Activated naive CD4-positive, alpha-beta T cell treated with anti-CD3 and anti-CD28 coated beads, Interleukin-2, amount 50 U/mL, for 16 hours (primary cell): Measurements from ENCODE around the gene BPIFB4.

Experiments
- DNase-seq: peaks from one replicate; pipeline ENCODE4 v3.0.0-alpha.2; 2020

Gene BPIFB4

DNA sequence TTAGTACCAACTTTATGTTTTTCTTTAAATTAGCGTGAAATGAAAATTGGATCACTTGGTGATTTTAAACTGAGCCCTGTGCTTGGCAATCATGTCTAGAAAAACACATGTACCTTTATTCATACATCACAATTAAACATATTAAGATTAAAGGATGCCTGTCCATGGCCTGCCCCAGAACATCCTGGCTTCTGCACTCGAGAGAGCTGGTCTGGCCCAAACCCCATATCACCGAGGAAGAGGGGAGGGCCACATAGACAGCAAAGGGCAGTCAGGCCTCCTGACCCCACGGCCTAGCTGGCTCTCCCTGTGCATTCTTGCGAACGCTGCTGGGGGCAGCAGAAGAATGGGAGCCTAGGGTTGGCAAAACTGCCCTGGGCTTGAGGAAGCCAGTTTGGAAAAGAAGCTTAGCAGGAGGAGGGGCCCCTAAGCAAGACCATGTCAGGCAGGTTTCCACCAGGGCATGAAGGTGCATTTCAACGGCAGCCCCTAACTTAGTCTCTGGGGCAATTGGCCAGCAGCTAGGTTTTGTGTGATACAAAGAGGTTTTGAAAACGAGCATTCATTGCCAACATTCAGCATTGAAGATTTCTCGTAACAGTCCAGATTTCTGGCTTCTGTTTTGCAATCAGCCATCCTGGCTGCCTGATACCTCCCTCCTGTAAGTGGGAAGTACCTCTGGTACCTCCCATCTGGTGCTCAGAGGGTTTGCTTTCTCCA is 17.2 kb upstream of the BPIFB4 start:
- DNase-seq, result no peak

DNA sequence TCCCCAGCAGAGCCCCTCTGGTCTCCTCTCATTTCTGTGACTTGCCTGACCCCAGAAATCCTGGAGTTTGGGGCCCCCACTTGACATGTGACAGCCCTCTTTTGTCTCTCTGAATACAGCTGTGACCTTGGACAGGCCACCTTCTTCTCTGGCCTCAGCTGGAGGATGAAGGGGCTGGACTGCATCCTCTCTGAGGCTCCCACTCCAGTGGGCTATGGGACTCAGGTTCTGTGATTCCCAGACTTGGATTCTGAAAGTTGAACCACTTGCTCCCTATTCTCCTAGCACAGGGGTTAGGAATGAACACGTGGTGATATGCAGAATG is 16.7 kb upstream of the BPIFB4 start:
- no peak for DNase-seq

- no peak for DNase-seq
Measured at GRCh38 chr20:33063271-33063670, 16.2 kb upstream of the BPIFB4 start.

DNA sequence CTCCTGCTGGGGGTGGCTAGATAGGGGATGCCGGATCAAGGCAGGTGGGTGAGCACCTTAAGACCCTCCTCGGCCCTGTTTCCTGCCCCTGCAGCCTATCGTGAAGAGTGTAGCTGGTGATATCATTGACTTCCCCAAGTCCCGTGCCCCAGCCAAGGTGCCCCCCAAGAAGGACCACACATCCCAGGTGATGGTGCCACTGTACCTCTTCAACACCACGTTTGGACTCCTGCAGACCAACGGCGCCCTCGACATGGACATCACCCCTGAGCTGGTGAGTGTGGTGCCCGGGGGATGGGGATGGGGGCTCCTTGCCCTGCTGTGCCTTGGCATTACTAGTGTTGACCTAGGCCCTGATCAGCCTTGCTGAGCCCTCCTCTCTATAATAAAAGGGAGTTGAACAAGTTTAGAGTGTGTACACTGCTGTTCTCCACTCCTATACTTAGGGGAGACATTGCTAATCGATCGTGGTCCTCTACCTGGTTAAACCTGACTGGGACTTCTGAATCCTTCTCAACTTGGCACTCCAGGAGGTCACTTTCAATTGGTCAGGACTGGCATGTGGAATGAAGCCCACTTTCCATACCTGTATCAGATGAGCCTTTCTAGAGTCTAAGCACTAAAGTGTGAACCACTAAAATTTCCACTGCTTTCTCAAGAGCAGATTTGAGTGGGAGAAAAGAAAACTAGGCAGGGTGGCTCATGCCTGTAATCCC is 14.7 kb upstream of the BPIFB4 start:
- DNase-seq, result no peak

DNA sequence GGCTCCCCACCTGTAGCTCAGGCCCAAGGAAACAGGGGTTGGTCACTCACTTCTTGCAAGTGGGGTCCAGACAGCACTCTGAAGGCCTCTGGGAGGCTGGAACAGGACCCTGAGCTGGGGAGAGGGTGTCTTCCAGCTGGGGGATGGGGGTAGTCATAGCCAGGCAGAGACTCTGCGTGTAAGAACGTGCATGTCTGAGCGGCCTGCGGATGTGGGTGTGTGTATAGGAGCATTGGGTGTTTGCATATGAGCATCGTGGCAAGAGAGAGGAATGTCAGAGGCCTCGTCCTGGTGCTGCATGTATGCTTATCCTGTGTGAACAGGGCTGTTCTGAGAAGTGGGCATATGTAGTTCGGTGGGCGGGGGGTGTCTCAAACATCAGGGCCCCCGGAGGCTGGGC is 13.7 kb upstream of the BPIFB4 start:
- no peak for DNase-seq

- DNase-seq, result no peak
Measured at GRCh38 chr20:33067806-33068205, 11.6 kb upstream of the BPIFB4 start.

- no peak for DNase-seq
Measured at GRCh38 chr20:33068251-33068939, 11.0 kb upstream of the BPIFB4 start.

DNA sequence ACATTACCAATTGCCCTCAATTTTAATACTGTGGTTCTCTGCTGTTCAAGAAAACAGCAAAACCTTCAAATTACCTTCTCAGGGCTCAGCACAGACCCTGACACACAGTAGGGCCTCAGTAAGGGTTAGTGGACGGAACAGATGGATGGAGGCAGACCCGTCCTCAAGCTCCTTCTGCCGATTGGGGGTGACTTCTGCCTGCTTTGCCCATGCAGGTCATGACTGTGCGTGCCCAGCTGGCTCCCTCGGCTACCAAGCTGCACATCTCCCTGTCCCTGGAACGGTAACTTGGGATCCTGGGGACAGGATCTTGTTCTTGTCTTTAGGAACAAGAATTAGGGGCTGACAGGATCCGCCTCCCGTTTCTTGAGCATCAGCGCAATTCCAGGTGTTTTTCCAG is 9.8 kb upstream of the BPIFB4 start:
- no peak for DNase-seq

DNA sequence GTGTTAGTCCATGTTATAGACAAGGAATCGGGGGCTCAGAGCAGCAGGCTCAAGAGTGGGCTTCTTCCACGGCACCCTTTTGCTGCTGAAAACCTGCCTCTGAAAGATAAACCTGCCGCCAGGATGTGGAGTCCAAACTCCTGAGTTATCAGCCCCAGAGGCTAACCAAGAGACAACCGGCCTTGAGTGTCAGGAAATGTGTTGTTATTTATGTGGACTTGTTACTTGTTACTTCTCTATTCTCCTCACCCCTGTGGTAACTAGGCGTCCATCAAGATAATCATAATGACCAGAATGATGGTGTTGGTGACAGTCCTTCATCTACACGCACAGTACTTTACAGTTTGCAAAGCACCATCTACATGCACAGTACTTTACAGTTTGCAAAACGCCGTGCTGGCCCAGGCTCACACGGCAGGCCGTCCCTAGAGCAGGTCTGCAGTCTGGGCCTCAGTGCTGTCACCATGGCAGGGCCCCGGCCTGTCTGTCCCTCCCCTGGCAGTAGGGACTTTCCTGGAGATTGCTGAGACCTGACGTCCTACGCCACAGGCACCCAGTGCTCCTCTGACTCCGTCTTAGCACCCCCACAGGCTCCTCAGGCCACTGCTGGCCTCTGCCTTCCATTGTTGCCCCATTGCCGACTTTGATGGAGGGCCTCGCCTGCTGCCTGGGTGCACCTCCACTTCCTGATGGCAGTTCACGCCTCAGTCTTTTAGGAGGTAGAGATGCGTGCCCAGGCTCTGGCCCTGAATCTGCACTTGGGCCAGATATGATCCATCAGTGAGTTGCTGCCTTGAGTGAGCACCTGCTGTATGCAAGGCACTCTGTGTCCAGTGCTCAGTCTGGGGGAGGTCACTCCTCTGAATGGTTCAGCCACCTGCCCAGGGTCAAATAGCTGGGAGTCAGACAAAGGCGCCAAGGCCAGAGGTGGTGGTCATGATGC is 9.1 kb upstream of the BPIFB4 start:
- DNase-seq, result no peak

- no peak for DNase-seq
Measured at GRCh38 chr20:33071198-33071597, 8.2 kb upstream of the BPIFB4 start.

DNA sequence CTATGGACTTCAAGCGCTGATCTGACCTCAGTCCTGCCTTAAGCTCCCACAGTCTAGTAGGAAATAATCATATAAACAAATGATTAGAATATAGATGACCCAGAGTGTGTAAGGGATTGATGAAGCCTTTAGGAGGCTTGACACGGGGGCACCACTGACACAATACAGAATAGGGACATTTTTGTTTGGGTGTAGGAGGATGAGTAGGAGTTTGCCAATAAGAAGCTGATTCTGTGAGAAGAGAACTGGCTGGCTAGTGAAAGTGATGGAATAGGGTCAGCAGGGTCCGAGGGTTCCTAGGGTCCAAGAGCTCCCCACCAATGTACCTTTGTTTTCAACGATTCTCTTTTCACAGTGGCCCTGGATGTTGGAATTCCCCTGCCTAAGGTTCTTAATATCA is 7.1 kb upstream of the BPIFB4 start:
- no peak for DNase-seq

GRCh38 chr20:33072813-33073212 is 6.6 kb upstream of the BPIFB4 start:
- no peak for DNase-seq

- no peak for DNase-seq
Measured at GRCh38 chr20:33074675-33075074, 4.8 kb upstream of the BPIFB4 start.

GRCh38 chr20:33075281-33075680 is 4.2 kb upstream of the BPIFB4 start:
- DNase-seq, result no peak

DNA sequence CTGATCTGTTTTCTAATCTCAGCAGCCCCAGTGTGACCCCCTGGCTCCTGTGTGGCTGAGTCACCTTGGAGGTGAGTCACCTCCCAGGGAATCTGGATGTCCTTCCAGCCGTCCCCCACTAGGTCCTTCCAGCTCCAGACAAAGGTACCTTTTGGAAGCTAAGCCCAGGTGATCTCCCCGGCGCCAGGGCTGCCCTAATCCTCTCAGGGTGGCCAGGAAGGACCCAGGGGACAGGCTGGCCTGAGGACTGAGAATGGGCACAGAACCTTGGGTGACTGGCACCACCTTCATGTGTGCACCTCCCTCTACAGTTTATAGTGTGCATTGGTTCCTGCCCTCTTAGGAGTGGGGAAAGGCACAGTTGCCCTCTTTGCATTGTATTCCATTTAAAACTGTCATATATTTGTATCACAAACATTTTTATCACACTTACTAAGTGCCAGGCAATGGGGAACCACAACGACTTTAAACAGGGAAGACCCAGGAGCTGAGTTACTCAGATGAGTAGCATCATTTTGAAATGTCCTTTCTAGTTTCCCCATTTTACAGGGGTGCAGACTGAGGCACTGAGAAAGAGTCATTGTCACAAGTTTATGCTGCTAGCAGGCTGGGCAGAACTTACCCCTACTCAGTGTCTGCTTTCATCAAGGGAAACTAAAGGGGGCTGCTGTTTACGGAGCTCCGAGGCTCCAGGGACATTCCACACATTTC is 2.6 kb upstream of the BPIFB4 start:
- DNase-seq, result no peak

DNA sequence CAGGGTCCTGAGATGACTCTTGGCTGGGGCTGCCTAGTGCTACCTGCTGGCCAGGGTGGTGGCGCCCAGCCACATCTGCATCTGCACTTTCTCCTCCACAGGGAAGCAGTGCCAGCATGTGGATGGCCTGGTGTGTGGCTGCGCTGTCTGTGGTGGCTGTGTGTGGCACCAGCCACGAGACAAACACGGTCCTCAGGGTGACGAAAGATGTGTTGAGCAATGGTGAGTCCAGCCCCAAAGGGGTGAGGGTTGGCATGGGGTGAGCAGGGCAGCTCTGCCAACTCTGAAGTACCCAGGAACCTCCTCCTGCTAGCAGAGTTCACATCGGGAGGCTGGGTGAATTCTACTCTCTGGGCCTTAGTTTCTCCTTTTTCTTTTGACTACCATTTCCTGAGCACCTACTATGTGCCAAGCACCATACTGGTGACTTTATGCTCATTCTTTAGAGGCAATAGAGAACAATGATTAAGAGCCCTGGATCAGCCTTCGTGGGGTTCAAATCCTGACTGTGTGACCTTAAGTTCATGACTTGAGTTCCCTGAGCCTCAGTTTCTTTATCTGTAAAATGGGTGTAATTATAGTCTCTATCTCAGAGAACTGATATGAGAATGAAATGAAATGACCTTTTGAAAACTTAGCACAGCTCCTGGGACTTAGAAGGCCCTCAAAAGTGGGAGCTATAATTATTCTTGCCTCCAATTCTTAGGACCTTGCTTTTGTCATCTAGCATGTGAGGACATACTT is 2.1 kb downstream of the BPIFB4 start:
- DNase-seq, result no peak

DNA sequence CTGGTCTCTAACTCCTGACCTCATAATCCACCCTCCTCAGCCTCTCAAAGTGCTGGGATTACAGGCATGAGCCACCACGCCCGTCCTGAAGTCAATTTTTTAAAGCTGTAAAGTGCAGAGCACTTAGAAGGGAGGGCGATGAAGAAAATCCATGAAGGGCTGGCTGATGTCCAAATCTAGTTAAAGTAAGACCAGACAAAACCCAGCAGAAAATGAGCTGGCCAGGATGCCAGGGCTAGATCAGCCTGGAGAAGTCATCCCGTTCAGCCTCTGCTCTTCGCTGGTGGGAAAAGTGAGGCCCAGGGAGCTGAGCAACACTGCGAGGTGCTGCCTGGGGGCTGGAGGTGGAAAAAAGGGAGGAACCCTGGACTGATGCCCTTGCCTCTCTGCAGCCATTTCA is 3.1 kb downstream of the BPIFB4 start:
- no peak for DNase-seq

GRCh38 chr20:33083544-33084340 is 4.3 kb downstream of the BPIFB4 start:
- no peak for DNase-seq

DNA sequence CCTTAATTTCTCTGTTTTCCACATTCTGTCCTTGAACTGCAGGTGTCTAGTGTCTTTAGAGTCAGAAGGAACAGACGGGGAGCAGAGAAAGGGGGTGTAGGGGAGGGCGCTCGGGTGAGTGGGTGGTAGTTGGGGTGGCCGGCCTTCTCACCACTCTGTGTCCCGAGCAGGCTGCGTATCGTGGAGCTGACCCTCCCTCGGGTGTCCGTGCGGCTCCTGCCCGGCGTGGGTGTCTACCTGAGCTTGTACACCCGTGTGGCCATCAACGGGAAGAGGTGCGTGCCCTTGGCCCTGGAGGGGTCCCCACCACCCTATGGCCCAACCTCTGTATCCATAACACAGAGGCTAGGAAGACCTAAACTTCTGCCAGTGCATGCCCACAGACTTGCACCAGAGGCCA is 5.3 kb downstream of the BPIFB4 start:
- no peak for DNase-seq

GRCh38 chr20:33086052-33086722 is 6.7 kb downstream of the BPIFB4 start:
- DNase-seq, result no peak
